ENCODE data around the gene TIGD1.

The TIGD1 gene

DNA sequence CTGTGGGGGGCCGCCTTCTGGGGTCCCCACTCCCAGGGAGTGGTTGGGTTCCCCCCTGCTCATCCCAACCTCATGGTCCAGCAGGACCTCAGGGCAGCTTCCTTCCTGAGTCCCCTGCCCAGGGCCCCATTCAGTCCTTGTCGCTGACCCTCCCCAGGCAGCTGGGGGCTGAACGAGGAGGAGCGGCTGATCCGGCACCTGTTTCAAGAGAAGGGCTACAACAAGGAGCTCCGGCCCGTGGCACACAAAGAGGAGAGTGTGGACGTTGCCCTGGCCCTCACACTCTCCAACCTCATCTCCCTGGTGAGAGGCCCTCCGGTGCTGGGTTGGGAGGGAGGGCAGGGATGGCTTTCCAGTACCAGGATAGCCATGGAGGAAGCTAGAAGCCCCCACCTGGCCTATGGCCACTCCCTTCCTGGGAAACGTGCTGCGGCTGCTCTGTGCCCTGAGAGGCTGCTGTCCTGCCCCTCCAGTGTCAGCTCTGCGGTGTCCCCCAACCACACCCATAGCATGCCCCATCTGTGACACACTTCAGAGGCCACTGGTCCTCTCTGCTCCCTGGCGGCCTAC is 23.9 kb downstream of the TIGD1 start:
- Histone ChIP-seq H3K9me3 (ENCODE audit: control insufficient read depth, low read length) (no peaks in the 10 kb centered on the region), H3K9ac (ENCODE audit: low read length) (no peak overlapping the region), H3K27me3 (replicated peaks; ENCODE audit: control insufficient read depth, insufficient read depth, low read length) (peaks cover 55% of the 10 kb centered on the region), H3K4me1 (ENCODE audit: control insufficient read depth, insufficient read depth, low read length) (peaks cover 2% of the 10 kb centered on the region), H3K4me3 (ENCODE audit: low read length) (no peak overlapping the region), H3K36me3 (ENCODE audit: control insufficient read depth, insufficient read depth, low read length, severe bottlenecking) (no peaks in the 10 kb centered on the region)
- no peak for DNase-seq (ENCODE audit: low read depth)

DNA sequence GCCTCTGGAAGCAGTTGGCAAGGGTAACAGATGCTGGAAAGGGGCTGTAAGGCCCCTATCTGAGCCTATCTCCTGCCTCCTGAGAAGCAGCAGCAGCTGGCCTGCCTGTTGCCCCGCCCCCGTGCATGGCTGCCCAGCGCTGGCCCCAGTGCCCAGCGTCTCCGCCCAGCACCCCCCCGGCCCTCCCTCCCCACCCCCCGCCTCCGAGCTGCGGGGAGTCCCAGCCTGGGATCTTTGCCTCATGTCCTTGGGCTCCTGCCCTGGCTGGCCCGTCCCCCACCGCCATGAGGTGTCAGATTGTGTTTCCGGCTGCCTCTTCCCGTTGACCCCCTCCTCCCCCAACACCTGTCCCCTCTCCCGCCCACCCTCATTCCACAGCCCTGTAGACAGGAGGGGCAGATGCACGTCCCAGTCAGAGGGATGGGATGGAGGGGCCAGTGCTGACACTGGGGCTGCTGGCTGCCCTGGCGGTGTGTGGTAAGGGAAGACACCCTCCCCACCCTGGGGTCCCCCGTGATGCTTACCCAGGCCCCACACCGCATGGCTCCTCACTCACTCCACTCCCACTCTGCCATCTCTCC is 24.5 kb downstream of the TIGD1 start, which contains the start of gene CHRND:
Gene CHRND, plus strand, starts transcription at position 370 of the 581 bp plus-strand sequence. Its CDS starts 56 bp downstream, at position 426.
- Histone ChIP-seq H3K9ac (ENCODE audit: low read length) (no peak within 1 kb of the TSS), H3K27me3 (replicated peaks; ENCODE audit: control insufficient read depth, insufficient read depth, low read length) (peaks cover 60% of the 10 kb centered on the region), H3K36me3 (ENCODE audit: control insufficient read depth, insufficient read depth, low read length, severe bottlenecking) (no peaks in the 10 kb centered on the region), H3K4me1 (ENCODE audit: control insufficient read depth, insufficient read depth, low read length) (peaks cover 2% of the 10 kb centered on the region), H3K4me3 (ENCODE audit: low read length) (no peak within 1 kb of the TSS), H3K9me3 (ENCODE audit: control insufficient read depth, low read length) (no peaks in the 10 kb centered on the region)
- DNase-seq (ENCODE audit: low read depth): peak; percentile 19

DNA sequence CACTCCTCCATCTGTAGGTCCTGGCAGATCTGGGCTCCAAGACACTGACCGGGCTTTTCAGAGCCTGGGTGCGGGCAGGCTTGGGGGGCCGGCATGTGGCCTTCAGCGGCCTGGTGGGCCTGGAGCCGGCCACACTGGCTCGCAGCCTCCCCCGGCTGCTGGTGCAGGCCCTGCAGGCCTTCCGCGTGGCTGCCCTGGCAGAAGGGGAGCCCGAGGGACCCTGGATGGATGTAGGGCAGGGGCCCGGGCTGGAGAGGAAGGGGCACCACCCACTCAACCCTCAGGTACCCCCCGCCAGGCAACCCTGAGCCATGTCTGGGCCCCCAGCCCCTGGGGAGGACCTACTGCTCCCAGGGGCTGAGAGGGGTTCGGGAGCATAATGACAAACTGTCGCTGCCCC is 25.2 kb downstream of the TIGD1 start:
- no peak for DNase-seq (ENCODE audit: low read depth)

GRCh38 chr2:232524771-232525170 is 25.6 kb downstream of the TIGD1 start:
- no peak overlapping the region for H3K9ac ChIP-seq (ENCODE audit: low read length)
- peaks cover 61% of the 10 kb centered on the region for H3K27me3 ChIP-seq (replicated peaks; ENCODE audit: control insufficient read depth, insufficient read depth, low read length)
- H3K9me3 ChIP-seq (ENCODE audit: control insufficient read depth, low read length): no peaks in the 10 kb centered on the region
- peaks cover 2% of the 10 kb centered on the region for H3K4me1 ChIP-seq (ENCODE audit: control insufficient read depth, insufficient read depth, low read length)
- no peak overlapping the region for H3K4me3 ChIP-seq (ENCODE audit: low read length)
- no peak for DNase-seq (ENCODE audit: low read depth)
- no peaks in the 10 kb centered on the region for H3K36me3 ChIP-seq (ENCODE audit: control insufficient read depth, insufficient read depth, low read length, severe bottlenecking)

More for the DNA sequence above, 25.2 kb downstream of the TIGD1 start:
- no peak overlapping the region for H3K4me3 ChIP-seq (ENCODE audit: low read length)
- H3K9ac ChIP-seq (ENCODE audit: low read length): no peak overlapping the region
- H3K36me3 ChIP-seq (ENCODE audit: control insufficient read depth, insufficient read depth, low read length, severe bottlenecking): no peaks in the 10 kb centered on the region
- H3K9me3 ChIP-seq (ENCODE audit: control insufficient read depth, low read length): no peaks in the 10 kb centered on the region
- peaks cover 2% of the 10 kb centered on the region for H3K4me1 ChIP-seq (ENCODE audit: control insufficient read depth, insufficient read depth, low read length)
- H3K27me3 ChIP-seq (replicated peaks; ENCODE audit: control insufficient read depth, insufficient read depth, low read length): peaks cover 60% of the 10 kb centered on the region

DNA sequence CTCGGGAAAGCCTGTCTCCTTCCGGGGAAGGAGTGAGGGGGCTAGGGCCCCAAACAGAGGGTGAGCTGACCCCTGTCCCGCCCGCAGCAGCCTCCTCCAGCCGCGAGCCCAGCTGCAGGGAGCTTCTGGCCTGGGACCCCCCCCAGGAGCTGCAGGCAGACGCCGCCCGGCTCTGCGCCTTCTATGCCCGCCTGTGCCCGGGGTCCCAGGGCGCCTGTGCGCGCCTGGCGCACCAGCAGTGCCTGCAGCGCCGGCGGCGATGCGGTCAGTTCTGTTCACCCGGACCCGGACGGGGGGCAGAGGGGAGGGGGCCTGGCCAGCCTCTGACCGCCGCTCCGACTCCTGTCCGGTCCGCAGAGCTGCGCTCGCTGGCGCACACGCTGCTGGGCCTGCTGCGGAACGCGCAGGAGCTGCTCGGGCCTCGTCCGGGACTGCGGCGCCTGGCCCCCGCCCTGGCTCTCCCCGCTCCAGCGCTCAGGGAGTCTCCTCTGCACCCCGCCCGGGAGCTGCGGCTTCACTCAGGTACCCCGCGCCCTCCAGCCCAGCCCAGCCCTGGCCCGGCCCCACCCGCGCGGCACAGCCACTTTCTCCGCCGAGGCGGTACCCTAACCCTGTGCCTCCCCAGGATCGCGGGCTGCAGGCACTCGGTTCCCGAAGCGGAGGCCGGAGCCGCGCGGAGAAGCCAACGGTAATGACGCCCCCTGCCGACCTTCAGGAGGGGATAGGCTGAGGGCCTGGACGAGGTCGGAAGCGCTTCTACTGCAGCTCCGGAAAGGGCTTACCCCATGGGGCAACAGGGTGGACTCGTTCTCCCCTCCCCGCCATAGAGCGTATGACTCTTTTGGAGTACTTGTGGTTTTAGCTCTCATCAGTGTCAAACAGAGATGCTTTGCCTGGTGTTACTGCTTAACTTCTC is 26.4 kb downstream of the TIGD1 start:
- Histone ChIP-seq H3K36me3 (ENCODE audit: control insufficient read depth, insufficient read depth, low read length, severe bottlenecking) (no peaks in the 10 kb centered on the region), H3K4me1 (ENCODE audit: control insufficient read depth, insufficient read depth, low read length) (peaks cover 2% of the 10 kb centered on the region), H3K9ac (ENCODE audit: low read length) (no peak overlapping the region), H3K4me3 (ENCODE audit: low read length) (no peak overlapping the region), H3K27me3 (replicated peaks; ENCODE audit: control insufficient read depth, insufficient read depth, low read length) (peaks cover 60% of the 10 kb centered on the region), H3K9me3 (ENCODE audit: control insufficient read depth, low read length) (no peaks in the 10 kb centered on the region)
- peak; percentile 51 for DNase-seq (ENCODE audit: low read depth)

- no peak overlapping the region for H3K4me3 ChIP-seq (ENCODE audit: low read length)
- H3K9ac ChIP-seq (ENCODE audit: low read length): no peak overlapping the region
- H3K4me1 ChIP-seq (ENCODE audit: control insufficient read depth, insufficient read depth, low read length): peaks cover 2% of the 10 kb centered on the region
- no peaks in the 10 kb centered on the region for H3K9me3 ChIP-seq (ENCODE audit: control insufficient read depth, low read length)
- H3K27me3 ChIP-seq (replicated peaks; ENCODE audit: control insufficient read depth, insufficient read depth, low read length): peaks cover 62% of the 10 kb centered on the region
- no peaks in the 10 kb centered on the region for H3K36me3 ChIP-seq (ENCODE audit: control insufficient read depth, insufficient read depth, low read length, severe bottlenecking)
- DNase-seq (ENCODE audit: low read depth): no peak
These were observed 27.0 kb downstream of the TIGD1 start for GRCh38 chr2:232523402-232523681.

DNA sequence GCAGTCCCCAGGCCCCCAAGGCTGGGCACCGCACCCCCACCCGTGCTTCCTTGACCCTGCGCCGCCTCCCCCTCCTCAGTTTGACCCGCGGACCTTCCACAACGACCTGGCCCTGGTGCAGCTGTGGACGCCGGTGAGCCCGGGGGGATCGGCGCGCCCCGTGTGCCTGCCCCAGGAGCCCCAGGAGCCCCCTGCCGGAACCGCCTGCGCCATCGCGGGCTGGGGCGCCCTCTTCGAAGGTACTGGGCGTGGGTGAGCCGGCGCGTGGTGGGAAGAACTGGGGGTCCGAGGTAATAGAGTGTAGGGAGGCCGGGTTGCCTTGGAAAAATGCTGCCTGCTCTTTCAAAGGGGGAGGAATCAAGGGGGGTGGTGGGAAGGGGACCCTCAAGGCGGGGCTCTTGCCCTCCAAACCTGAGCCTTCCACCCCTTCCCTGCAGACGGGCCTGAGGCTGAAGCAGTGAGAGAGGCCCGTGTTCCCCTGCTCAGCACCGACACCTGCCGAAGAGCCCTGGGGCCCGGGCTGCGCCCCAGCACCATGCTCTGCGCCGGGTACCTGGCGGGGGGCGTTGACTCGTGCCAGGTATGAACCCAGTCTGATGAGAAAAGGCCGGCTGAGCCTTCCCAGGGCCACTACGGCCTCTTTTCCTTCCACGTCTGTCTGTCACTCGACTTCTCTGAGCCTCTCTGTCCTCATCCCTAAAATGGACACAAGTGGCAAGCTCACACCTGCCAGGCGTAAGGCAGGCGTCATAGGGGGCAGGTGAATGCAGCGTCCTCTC is 27.5 kb downstream of the TIGD1 start:
- Histone ChIP-seq H3K36me3 (ENCODE audit: control insufficient read depth, insufficient read depth, low read length, severe bottlenecking) (no peaks in the 10 kb centered on the region), H3K9me3 (ENCODE audit: control insufficient read depth, low read length) (no peaks in the 10 kb centered on the region), H3K4me3 (ENCODE audit: low read length) (no peak overlapping the region), H3K27me3 (replicated peaks; ENCODE audit: control insufficient read depth, insufficient read depth, low read length) (peaks cover 60% of the 10 kb centered on the region), H3K9ac (ENCODE audit: low read length) (no peak overlapping the region), H3K4me1 (ENCODE audit: control insufficient read depth, insufficient read depth, low read length) (peaks cover 2% of the 10 kb centered on the region)
- no peak for DNase-seq (ENCODE audit: low read depth)

- Histone ChIP-seq H3K36me3 (ENCODE audit: control insufficient read depth, insufficient read depth, low read length, severe bottlenecking) (no peaks in the 10 kb centered on the region), H3K4me3 (ENCODE audit: low read length) (no peak overlapping the region), H3K9ac (ENCODE audit: low read length) (no peak overlapping the region), H3K4me1 (ENCODE audit: control insufficient read depth, insufficient read depth, low read length) (peaks cover 2% of the 10 kb centered on the region), H3K9me3 (ENCODE audit: control insufficient read depth, low read length) (no peaks in the 10 kb centered on the region), H3K27me3 (replicated peaks; ENCODE audit: control insufficient read depth, insufficient read depth, low read length) (peaks cover 59% of the 10 kb centered on the region)
- peak; percentile 67 for DNase-seq (ENCODE audit: low read depth)
These were observed 28.3 kb downstream of the TIGD1 start for GRCh38 chr2:232521959-232522622.

GRCh38 chr2:232521098-232521497 is 29.3 kb downstream of the TIGD1 start:
- H3K27me3 ChIP-seq (replicated peaks; ENCODE audit: control insufficient read depth, insufficient read depth, low read length): peaks cover 60% of the 10 kb centered on the region
- no peak overlapping the region for H3K4me3 ChIP-seq (ENCODE audit: low read length)
- no peaks in the 10 kb centered on the region for H3K36me3 ChIP-seq (ENCODE audit: control insufficient read depth, insufficient read depth, low read length, severe bottlenecking)
- peaks cover 2% of the 10 kb centered on the region for H3K4me1 ChIP-seq (ENCODE audit: control insufficient read depth, insufficient read depth, low read length)
- no peak overlapping the region for H3K9ac ChIP-seq (ENCODE audit: low read length)
- H3K9me3 ChIP-seq (ENCODE audit: control insufficient read depth, low read length): no peaks in the 10 kb centered on the region
- DNase-seq (ENCODE audit: low read depth): no peak

DNA sequence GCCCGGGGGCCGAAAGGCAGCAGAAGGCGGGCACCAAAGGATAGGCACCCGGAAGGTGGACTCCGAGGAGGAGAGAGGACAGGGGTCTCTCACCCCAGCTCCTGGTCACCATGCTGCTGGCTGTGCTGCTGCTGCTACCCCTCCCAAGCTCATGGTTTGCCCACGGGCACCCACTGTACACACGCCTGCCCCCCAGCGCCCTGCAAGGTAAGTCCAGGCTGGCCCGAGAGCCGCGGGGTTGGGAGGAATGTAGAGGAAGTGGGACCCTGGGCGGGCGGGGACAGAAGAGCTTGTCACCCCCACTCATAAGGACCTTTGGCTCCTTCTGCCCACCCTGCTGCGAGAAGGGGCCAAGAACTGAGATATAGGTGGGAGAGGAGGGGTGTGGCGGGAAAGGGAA is 29.9 kb downstream of the TIGD1 start:
- H3K9ac ChIP-seq (ENCODE audit: low read length): no peak overlapping the region
- peaks cover 2% of the 10 kb centered on the region for H3K4me1 ChIP-seq (ENCODE audit: control insufficient read depth, insufficient read depth, low read length)
- no peaks in the 10 kb centered on the region for H3K9me3 ChIP-seq (ENCODE audit: control insufficient read depth, low read length)
- peaks cover 60% of the 10 kb centered on the region for H3K27me3 ChIP-seq (replicated peaks; ENCODE audit: control insufficient read depth, insufficient read depth, low read length)
- H3K4me3 ChIP-seq (ENCODE audit: low read length): no peak overlapping the region
- DNase-seq (ENCODE audit: low read depth): no peak
- H3K36me3 ChIP-seq (ENCODE audit: control insufficient read depth, insufficient read depth, low read length, severe bottlenecking): no peaks in the 10 kb centered on the region

All from adipocyte (in vitro differentiated cells).